GM23338 (cell line): Measurements from ENCODE around the gene MAD1L1. TPM values are rescaled to one million over a fixed set of nuclear protein-coding genes. Genes with fewer than 3 reads are reported as not detected.

ENCODE experiments used
- ATAC-seq: fragments of 200-7000 bp; cut with Tn5 transposase; 3 replicates; pipeline ENCODE4 v1.9.1; 2020
- DNase-seq: peaks from one replicate; pipeline ENCODE4 v3.0.0-alpha.2; 2015; ENCODE audit warnings: low spot score
- H2AFZ ChIP-seq: fragments of 200-600 bp; sonication (generic); 2 replicates; pipeline ENCODE4 v1.8.0; 2016; ENCODE audit warnings: antibody characterized with exemption, mild to moderate bottlenecking, moderate library complexity
- H3F3A ChIP-seq: fragments of 200-600 bp; sonication (generic); replicated peaks from 2 replicates; pipeline ENCODE4 v1.8.0; 2017; ENCODE audit warnings: antibody characterized with exemption, mixed run types, low read depth
- H3K27ac ChIP-seq: fragments of 200-600 bp; sonication (generic); 2 replicates; pipeline ENCODE4 v1.6.1; 2016; ENCODE audit warnings: low read depth
- H3K27me3 ChIP-seq: fragments of 200-600 bp; sonication (generic); 2 replicates; pipeline ENCODE4 v1.8.0; 2016; ENCODE audit warnings: mild to moderate bottlenecking, mixed run types, moderate library complexity; ENCODE audit not compliant: insufficient read depth
- H3K36me3 ChIP-seq: fragments of 200-600 bp; sonication (generic); 2 replicates; pipeline ENCODE4 v1.8.0; 2016; ENCODE audit warnings: mild to moderate bottlenecking; ENCODE audit not compliant: insufficient read depth
- H3K4me1 ChIP-seq: fragments of 200-600 bp; sonication (generic); 2 replicates; pipeline ENCODE4 v1.8.0; 2016; ENCODE audit warnings: mild to moderate bottlenecking, moderate library complexity; ENCODE audit not compliant: insufficient read depth
- H3K4me2 ChIP-seq: fragments of 200-600 bp; sonication (generic); 2 replicates; pipeline ENCODE4 v1.7.1; 2017; ENCODE audit warnings: mixed run types
- H3K4me3 ChIP-seq: fragments of 200-600 bp; sonication (generic); 2 replicates; pipeline ENCODE4 v1.6.1; 2016; ENCODE audit warnings: mixed run types
- H3K79me2 ChIP-seq: fragments of 200-600 bp; sonication (generic); replicated peaks from 2 replicates; pipeline ENCODE4 v1.8.0; 2017; ENCODE audit warnings: mild to moderate bottlenecking; ENCODE audit not compliant: insufficient read depth
- H3K9me2 ChIP-seq: fragments of 200-600 bp; sonication (generic); 2 replicates; pipeline ENCODE4 v1.8.0; 2017; ENCODE audit not compliant: insufficient read depth
- H4K20me1 ChIP-seq: fragments of 200-600 bp; sonication (generic); replicated peaks from 2 replicates; pipeline ENCODE4 v1.8.0; 2017; ENCODE audit warnings: mild to moderate bottlenecking; ENCODE audit not compliant: insufficient read depth
- H3K27ac Mint-ChIP-seq: 2 replicates; pipeline ENCODE4 v1.8.0; 2020; ENCODE audit warnings: inconsistent platforms, mild to moderate bottlenecking, moderate library complexity, mixed read lengths
- H3K27me3 Mint-ChIP-seq: 3 replicates; pipeline ENCODE4 v1.8.0; 2022; ENCODE audit warnings: low read depth, mild to moderate bottlenecking, moderate library complexity, mixed read lengths, inconsistent platforms; ENCODE audit not compliant: insufficient read depth, poor library complexity
- H3K36me3 Mint-ChIP-seq: 3 replicates; pipeline ENCODE4 v1.8.0; 2021; ENCODE audit warnings: low read depth, mild to moderate bottlenecking, inconsistent platforms, moderate library complexity, mixed read lengths
- H3K4me1 Mint-ChIP-seq: 3 replicates; pipeline ENCODE4 v1.8.0; 2020; ENCODE audit warnings: mild to moderate bottlenecking, inconsistent platforms, mixed read lengths
- H3K4me3 Mint-ChIP-seq: 3 replicates; pipeline ENCODE4 v1.8.0; 2021; ENCODE audit warnings: moderate library complexity, mild to moderate bottlenecking, inconsistent platforms, mixed read lengths
- H3K9me3 Mint-ChIP-seq: 3 replicates; pipeline ENCODE4 v1.8.0; 2020; ENCODE audit warnings: moderate library complexity, mild to moderate bottlenecking, inconsistent platforms, mixed read lengths
- CREB1 ChIP-seq: fragments of 250-450 bp; sonication (Bioruptor Pico); IDR thresholded peaks from 2 replicates; pipeline ENCODE4 v1.5.0; 2020; ENCODE audit warnings: low read depth, mild to moderate bottlenecking, moderate library complexity
- EZH2 ChIP-seq: fragments of 200-600 bp; sonication (generic); IDR thresholded peaks from one replicate; pipeline ENCODE4 v1.8.0; 2017; ENCODE audit warnings: antibody characterized with exemption, mild to moderate bottlenecking, low read depth; ENCODE audit not compliant: unreplicated experiment
- EZH2phosphoT487 ChIP-seq: fragments of 200-600 bp; sonication (generic); IDR thresholded peaks from one replicate; pipeline ENCODE4 v1.8.1; 2018; ENCODE audit warnings: antibody characterized with exemption; ENCODE audit not compliant: unreplicated experiment
- JUNB ChIP-seq: IDR thresholded peaks from one replicate; pipeline ENCODE4 v1.6.1; 2016; ENCODE audit warnings: antibody characterized with exemption; ENCODE audit not compliant: unreplicated experiment
- NANOG ChIP-seq: IDR thresholded peaks from 2 replicates; pipeline ENCODE4 v1.6.1; 2016; ENCODE audit warnings: antibody characterized with exemption, borderline replicate concordance
- POLR2AphosphoS5 ChIP-seq: IDR thresholded peaks from 2 replicates; pipeline ENCODE4 v1.6.1; 2016; ENCODE audit warnings: antibody characterized with exemption, low read depth
- STAT1 ChIP-seq: IDR thresholded peaks from one replicate; pipeline ENCODE4 v1.6.1; 2016; ENCODE audit warnings: antibody characterized with exemption; ENCODE audit not compliant: unreplicated experiment
- ZNF114 ChIP-seq: fragments of 250-450 bp; sonication (Bioruptor Pico); IDR thresholded peaks from 2 replicates; pipeline ENCODE4 v1.5.0; 2020; ENCODE audit warnings: mild to moderate bottlenecking, moderate library complexity
- ZNF331 ChIP-seq: fragments of 250-450 bp; sonication (Bioruptor Pico); IDR thresholded peaks from 2 replicates; pipeline ENCODE4 v1.5.0; 2020; ENCODE audit warnings: low read depth, mild to moderate bottlenecking, moderate library complexity
- polyA plus RNA-seq: library from polyadenylated mRNA; unstranded; fragments of >200 nt; fragmentation: Nextera tagmentation; extraction: Ambion mirVana; gene quantifications from 2 replicates; pipeline ENCODE4 v1.2.1, GENCODE V29; 2016
- total RNA-seq: library from RNA; depleted of rRNA; stranded (reverse); fragments of >200 nt; shearing (Covaris generic); gene quantifications from 2 replicates; pipeline ENCODE4 v1.2.3, GENCODE V29; 2014
- TF ChIP-seq, protein P1 (sequence below), 2 experiments: fragments of 200-600 bp in 1 of 2; sonication (generic) in 1 of 2; conservative IDR thresholded peaks; 2 replicates each; pipeline versions ENCODE4 v1.5.1 to v1.6.1; 2016 to 2017; ENCODE audit warnings: antibody characterized with exemption in 2 of 2, low read depth in 2 of 2, mild to moderate bottlenecking in 2 of 2, moderate library complexity in 1 of 2
- TF ChIP-seq, protein P2 (sequence below): IDR thresholded peaks from one replicate; pipeline ENCODE4 v1.6.1; 2018; ENCODE audit warnings: antibody characterized with exemption; ENCODE audit not compliant: unreplicated experiment
- TF ChIP-seq, protein P3 (sequence below): fragments of 250-450 bp; sonication (Bioruptor Pico); IDR thresholded peaks from 2 replicates; pipeline ENCODE4 v1.5.0; 2020; ENCODE audit warnings: mild to moderate bottlenecking, moderate library complexity
- TF ChIP-seq, protein P4 (sequence below): IDR thresholded peaks from 2 replicates; pipeline ENCODE4 v1.6.1; 2016; ENCODE audit warnings: antibody characterized with exemption

The MAD1L1 gene
- total and polyA plus RNA-seq, 2 experiments from 2014 or later = 40.3 to 59.3 TPM

DNA sequence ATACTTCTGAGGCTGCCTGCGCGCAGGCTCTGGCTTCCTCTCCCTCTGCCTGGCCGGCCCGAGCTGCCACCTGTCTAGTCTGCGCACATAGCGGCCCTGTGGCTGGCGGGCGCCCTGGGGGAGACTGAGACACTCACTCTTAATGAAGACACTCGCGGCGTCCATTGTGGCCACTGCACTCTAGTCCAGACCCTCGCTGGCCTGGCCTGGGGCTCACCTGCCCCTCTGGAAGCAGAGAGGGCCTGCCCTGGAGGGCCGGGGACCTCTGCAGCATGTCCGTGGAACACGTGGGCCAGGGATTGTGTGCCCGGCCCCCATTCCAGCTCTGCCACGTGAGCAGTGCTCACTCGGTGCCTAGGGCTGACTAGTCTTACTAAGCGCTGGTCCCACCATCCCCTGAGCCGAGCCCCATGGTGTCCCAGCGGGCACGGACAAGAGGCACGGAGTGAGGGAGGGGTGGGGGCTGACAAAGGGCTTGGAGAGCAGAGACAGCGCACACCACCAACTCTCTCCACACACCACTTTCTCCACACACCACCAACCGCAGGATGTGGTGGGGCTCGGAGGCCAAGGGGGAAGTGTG is 413.4 kb downstream of the MAD1L1 start:
- Histone ChIP-seq H3K79me2 (no peaks in the 10 kb centered on the region), H4K20me1 (no peaks in the 10 kb centered on the region), H3K27ac (no peak overlapping the region), H3K4me3 (no peak overlapping the region), H3K4me2 (no peak overlapping the region), H2AFZ (no peak overlapping the region), H3F3A (no peaks in the 10 kb centered on the region), H3K4me1 (no peaks in the 10 kb centered on the region), H3K36me3 (no peaks in the 10 kb centered on the region), H3K9me2 (no peaks in the 10 kb centered on the region), H3K27me3 (no peaks in the 10 kb centered on the region)
- TF ChIP-seq, protein P1, sequence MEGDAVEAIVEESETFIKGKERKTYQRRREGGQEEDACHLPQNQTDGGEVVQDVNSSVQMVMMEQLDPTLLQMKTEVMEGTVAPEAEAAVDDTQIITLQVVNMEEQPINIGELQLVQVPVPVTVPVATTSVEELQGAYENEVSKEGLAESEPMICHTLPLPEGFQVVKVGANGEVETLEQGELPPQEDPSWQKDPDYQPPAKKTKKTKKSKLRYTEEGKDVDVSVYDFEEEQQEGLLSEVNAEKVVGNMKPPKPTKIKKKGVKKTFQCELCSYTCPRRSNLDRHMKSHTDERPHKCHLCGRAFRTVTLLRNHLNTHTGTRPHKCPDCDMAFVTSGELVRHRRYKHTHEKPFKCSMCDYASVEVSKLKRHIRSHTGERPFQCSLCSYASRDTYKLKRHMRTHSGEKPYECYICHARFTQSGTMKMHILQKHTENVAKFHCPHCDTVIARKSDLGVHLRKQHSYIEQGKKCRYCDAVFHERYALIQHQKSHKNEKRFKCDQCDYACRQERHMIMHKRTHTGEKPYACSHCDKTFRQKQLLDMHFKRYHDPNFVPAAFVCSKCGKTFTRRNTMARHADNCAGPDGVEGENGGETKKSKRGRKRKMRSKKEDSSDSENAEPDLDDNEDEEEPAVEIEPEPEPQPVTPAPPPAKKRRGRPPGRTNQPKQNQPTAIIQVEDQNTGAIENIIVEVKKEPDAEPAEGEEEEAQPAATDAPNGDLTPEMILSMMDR (conservative IDR thresholded peaks at IDR 0.05; ENCODE audit: low read depth in 2 of 2) = no peak
- TF ChIP-seq EZH2phosphoT487 = no peak
- TF ChIP-seq, protein P2, sequence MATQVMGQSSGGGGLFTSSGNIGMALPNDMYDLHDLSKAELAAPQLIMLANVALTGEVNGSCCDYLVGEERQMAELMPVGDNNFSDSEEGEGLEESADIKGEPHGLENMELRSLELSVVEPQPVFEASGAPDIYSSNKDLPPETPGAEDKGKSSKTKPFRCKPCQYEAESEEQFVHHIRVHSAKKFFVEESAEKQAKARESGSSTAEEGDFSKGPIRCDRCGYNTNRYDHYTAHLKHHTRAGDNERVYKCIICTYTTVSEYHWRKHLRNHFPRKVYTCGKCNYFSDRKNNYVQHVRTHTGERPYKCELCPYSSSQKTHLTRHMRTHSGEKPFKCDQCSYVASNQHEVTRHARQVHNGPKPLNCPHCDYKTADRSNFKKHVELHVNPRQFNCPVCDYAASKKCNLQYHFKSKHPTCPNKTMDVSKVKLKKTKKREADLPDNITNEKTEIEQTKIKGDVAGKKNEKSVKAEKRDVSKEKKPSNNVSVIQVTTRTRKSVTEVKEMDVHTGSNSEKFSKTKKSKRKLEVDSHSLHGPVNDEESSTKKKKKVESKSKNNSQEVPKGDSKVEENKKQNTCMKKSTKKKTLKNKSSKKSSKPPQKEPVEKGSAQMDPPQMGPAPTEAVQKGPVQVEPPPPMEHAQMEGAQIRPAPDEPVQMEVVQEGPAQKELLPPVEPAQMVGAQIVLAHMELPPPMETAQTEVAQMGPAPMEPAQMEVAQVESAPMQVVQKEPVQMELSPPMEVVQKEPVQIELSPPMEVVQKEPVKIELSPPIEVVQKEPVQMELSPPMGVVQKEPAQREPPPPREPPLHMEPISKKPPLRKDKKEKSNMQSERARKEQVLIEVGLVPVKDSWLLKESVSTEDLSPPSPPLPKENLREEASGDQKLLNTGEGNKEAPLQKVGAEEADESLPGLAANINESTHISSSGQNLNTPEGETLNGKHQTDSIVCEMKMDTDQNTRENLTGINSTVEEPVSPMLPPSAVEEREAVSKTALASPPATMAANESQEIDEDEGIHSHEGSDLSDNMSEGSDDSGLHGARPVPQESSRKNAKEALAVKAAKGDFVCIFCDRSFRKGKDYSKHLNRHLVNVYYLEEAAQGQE = no peak
- TF ChIP-seq POLR2AphosphoS5 = no peak
- no peak for TF ChIP-seq JUNB
- TF ChIP-seq, protein P3, sequence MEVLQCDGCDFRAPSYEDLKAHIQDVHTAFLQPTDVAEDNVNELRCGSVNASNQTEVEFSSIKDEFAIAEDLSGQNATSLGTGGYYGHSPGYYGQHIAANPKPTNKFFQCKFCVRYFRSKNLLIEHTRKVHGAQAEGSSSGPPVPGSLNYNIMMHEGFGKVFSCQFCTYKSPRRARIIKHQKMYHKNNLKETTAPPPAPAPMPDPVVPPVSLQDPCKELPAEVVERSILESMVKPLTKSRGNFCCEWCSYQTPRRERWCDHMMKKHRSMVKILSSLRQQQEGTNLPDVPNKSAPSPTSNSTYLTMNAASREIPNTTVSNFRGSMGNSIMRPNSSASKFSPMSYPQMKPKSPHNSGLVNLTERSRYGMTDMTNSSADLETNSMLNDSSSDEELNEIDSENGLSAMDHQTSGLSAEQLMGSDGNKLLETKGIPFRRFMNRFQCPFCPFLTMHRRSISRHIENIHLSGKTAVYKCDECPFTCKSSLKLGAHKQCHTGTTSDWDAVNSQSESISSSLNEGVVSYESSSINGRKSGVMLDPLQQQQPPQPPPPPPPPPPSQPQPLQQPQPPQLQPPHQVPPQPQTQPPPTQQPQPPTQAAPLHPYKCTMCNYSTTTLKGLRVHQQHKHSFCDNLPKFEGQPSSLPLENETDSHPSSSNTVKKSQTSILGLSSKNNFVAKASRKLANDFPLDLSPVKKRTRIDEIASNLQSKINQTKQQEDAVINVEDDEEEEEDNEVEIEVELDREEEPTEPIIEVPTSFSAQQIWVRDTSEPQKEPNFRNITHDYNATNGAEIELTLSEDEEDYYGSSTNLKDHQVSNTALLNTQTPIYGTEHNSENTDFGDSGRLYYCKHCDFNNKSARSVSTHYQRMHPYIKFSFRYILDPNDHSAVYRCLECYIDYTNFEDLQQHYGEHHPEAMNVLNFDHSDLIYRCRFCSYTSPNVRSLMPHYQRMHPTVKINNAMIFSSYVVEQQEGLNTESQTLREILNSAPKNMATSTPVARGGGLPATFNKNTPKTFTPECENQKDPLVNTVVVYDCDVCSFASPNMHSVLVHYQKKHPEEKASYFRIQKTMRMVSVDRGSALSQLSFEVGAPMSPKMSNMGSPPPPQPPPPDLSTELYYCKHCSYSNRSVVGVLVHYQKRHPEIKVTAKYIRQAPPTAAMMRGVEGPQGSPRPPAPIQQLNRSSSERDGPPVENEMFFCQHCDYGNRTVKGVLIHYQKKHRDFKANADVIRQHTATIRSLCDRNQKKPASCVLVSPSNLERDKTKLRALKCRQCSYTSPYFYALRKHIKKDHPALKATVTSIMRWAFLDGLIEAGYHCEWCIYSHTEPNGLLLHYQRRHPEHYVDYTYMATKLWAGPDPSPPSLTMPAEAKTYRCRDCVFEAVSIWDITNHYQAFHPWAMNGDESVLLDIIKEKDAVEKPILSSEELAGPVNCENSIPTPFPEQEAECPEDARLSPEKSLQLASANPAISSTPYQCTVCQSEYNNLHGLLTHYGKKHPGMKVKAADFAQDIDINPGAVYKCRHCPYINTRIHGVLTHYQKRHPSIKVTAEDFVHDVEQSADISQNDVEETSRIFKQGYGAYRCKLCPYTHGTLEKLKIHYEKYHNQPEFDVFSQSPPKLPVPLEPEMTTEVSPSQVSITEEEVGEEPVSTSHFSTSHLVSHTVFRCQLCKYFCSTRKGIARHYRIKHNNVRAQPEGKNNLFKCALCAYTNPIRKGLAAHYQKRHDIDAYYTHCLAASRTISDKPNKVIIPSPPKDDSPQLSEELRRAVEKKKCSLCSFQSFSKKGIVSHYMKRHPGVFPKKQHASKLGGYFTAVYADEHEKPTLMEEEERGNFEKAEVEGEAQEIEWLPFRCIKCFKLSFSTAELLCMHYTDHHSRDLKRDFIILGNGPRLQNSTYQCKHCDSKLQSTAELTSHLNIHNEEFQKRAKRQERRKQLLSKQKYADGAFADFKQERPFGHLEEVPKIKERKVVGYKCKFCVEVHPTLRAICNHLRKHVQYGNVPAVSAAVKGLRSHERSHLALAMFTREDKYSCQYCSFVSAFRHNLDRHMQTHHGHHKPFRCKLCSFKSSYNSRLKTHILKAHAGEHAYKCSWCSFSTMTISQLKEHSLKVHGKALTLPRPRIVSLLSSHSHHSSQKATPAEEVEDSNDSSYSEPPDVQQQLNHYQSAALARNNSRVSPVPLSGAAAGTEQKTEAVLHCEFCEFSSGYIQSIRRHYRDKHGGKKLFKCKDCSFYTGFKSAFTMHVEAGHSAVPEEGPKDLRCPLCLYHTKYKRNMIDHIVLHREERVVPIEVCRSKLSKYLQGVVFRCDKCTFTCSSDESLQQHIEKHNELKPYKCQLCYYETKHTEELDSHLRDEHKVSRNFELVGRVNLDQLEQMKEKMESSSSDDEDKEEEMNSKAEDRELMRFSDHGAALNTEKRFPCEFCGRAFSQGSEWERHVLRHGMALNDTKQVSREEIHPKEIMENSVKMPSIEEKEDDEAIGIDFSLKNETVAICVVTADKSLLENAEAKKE (CRISPR knock-in tag) = no peak
- no peak for TF ChIP-seq STAT1
- TF ChIP-seq, protein P4, sequence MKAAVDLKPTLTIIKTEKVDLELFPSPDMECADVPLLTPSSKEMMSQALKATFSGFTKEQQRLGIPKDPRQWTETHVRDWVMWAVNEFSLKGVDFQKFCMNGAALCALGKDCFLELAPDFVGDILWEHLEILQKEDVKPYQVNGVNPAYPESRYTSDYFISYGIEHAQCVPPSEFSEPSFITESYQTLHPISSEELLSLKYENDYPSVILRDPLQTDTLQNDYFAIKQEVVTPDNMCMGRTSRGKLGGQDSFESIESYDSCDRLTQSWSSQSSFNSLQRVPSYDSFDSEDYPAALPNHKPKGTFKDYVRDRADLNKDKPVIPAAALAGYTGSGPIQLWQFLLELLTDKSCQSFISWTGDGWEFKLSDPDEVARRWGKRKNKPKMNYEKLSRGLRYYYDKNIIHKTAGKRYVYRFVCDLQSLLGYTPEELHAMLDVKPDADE = no peak
- no peak for TF ChIP-seq CREB1 (CRISPR knock-in tag)
- no peak for TF ChIP-seq ZNF114 (CRISPR knock-in tag)
- no peak for TF ChIP-seq ZNF331
- no peak for TF ChIP-seq NANOG
- no peak for TF ChIP-seq EZH2
- no peak for DNase-seq
- Mint-ChIP-seq H3K4me1 (peaks cover 12% of the 10 kb centered on the region; the same call in 2 of the 3 replicates), H3K4me3 (no peak overlapping the region), H3K9me3 (no peaks in the 10 kb centered on the region), H3K36me3 (no peaks in the 10 kb centered on the region), H3K27me3 (peaks cover 10% of the 10 kb centered on the region), H3K27ac (no peak overlapping the region)
- no peak for ATAC-seq
